Measurements from ENCODE around the gene TSEN2. TPM values are rescaled to one million over a fixed set of nuclear protein-coding genes. Genes with fewer than 3 reads are reported as not detected.

The TSEN2 gene
- polyA plus RNA-seq, 3 donors = 3.2 to 7.3 (median 3.9) TPM

DNA sequence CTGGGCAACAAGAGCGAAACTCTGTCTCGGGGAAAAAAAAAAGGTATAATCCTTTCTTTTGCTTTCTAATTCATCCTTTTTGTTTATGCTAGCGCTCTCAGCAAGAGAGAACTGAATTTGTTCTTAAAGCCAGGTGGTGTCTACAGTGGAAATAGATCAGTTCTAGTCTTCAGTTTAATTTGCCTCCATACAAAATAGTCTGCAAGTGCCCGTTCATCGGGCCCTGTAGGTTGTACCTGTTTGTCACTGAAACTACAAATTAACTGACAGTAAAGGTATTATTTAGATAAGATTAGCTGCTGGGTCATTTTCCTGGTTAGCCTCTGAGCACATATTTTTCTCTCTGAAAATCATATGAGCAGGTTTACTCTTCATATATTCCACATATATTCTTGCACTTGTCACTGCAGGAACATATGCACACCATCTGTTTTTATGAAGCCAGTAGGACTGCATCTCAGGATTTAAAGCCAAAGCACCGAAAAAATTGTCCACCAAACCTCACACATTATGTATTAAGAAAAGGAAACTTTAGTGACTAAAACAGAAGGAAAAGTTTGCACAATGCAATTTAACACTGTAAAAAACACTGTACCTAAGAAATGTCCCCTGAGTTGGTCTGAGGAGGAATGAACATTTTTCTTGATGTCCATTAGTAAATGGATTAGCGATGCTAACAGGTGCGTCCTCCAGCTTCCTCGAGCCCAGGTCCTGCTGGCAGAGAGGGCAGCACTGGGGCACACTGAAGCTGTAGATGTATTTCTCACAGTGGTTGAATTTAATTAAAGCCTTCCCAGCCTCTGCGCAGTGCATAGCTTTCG, 60.6 kb downstream of the TSEN2 start:
- Mint-ChIP-seq H3K4me3 (no peak overlapping the region), H3K4me1 (no peaks in the 10 kb centered on the region), H3K36me3 (peaks cover 0 to 3% of the 10 kb centered on the region in 2 donors), H3K27ac (no peak overlapping the region), H3K27me3 (ENCODE audit: low read depth in 3 of 3) (peaks cover 4 to 5% (median 4%) of the 10 kb centered on the region in 3 donors), H3K9me3 (no peaks in the 10 kb centered on the region)
- no peaks in the 10 kb centered on the region for H3K9me3 ChIP-seq (replicated peaks in 1 of 2; ENCODE audit: control insufficient read depth in 1 of 2, insufficient read depth in 1 of 2, low read length in 2 of 2)
- intact Hi-C loops (cut with micrococcal nuclease) = no loop called here
- H3K27ac ChIP-seq (ENCODE audit: low read depth in 1 of 2, low read length in 2 of 2) = no peak overlapping the region
- no peaks in the 10 kb centered on the region for H3K4me1 ChIP-seq (ENCODE audit: control insufficient read depth in 1 of 2, insufficient read depth in 2 of 2, low read length in 2 of 2)
- H4K20me1 ChIP-seq (ENCODE audit: insufficient read depth, low read length) = no peaks in the 10 kb centered on the region
- TF ChIP-seq, protein P1, sequence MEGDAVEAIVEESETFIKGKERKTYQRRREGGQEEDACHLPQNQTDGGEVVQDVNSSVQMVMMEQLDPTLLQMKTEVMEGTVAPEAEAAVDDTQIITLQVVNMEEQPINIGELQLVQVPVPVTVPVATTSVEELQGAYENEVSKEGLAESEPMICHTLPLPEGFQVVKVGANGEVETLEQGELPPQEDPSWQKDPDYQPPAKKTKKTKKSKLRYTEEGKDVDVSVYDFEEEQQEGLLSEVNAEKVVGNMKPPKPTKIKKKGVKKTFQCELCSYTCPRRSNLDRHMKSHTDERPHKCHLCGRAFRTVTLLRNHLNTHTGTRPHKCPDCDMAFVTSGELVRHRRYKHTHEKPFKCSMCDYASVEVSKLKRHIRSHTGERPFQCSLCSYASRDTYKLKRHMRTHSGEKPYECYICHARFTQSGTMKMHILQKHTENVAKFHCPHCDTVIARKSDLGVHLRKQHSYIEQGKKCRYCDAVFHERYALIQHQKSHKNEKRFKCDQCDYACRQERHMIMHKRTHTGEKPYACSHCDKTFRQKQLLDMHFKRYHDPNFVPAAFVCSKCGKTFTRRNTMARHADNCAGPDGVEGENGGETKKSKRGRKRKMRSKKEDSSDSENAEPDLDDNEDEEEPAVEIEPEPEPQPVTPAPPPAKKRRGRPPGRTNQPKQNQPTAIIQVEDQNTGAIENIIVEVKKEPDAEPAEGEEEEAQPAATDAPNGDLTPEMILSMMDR (IDR thresholded peaks at IDR 0.05) = no peak
- no peak overlapping the region for H2AFZ ChIP-seq (ENCODE audit: insufficient read depth, low read depth, low read length, poor library complexity, severe bottlenecking)
- peaks cover 0 to 4% of the 10 kb centered on the region in 2 donors for H3K36me3 ChIP-seq (replicated peaks in 1 of 2; ENCODE audit: control insufficient read depth in 1 of 2, insufficient read depth in 2 of 2, low read length in 2 of 2)
- H3K27me3 ChIP-seq (ENCODE audit: control insufficient read depth in 2 of 2, insufficient read depth in 2 of 2, low read length in 2 of 2) = no peaks in the 10 kb centered on the region
- no peak overlapping the region for H3K4me2 ChIP-seq (replicated peaks; ENCODE audit: extremely low read depth, low read length, poor library complexity, severe bottlenecking)
- H3K4me3 ChIP-seq (replicated peaks in 1 of 3; ENCODE audit: low read depth in 2 of 3, low read length in 3 of 3) = no peak overlapping the region
- 83% methylated on average over 3 of the region's 11 CpGs for WGBS (ENCODE audit: insufficient coverage)
- H3K9ac ChIP-seq (ENCODE audit: insufficient read depth, low read length, poor library complexity, severe bottlenecking) = no peak overlapping the region
- no peaks in the 10 kb centered on the region for H3K79me2 ChIP-seq (ENCODE audit: insufficient read depth, low read length)
- no peak for DNase-seq

DNA sequence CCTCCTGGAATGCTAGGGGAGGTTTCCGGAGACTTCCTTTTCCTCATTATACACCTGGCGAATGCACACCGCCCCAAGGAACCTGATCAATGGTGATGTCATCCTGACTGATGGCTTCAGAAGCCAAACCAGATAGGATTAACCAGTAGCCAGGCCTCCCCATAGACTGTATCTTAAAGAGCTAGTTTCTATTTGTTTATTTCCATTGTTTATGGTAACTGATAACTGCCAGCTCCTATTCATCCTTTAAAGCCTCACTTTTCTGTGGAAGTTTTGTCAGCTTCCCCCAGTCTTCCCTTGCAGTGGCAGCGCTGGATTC, 61.2 kb downstream of the TSEN2 start, which contains the start of gene MKRN2OS:
Gene MKRN2OS (minus strand): TSS at position 27 of the 319 bp plus-strand sequence. CDS start 35 bp downstream, outside the sequence.
- Histone ChIP-seq H3K36me3 (replicated peaks in 1 of 2; ENCODE audit: control insufficient read depth in 1 of 2, insufficient read depth in 2 of 2, low read length in 2 of 2) (no peaks in the 10 kb centered on the region), H4K20me1 (ENCODE audit: insufficient read depth, low read length) (no peaks in the 10 kb centered on the region), H3K4me3 (replicated peaks in 1 of 3; ENCODE audit: low read depth in 2 of 3, low read length in 3 of 3) (no peak within 1 kb of the TSS), H3K4me1 (ENCODE audit: control insufficient read depth in 1 of 2, insufficient read depth in 2 of 2, low read length in 2 of 2) (no peaks in the 10 kb centered on the region), H3K4me2 (replicated peaks; ENCODE audit: extremely low read depth, low read length, poor library complexity, severe bottlenecking) (no peak within 1 kb of the TSS), H3K27me3 (ENCODE audit: control insufficient read depth in 2 of 2, insufficient read depth in 2 of 2, low read length in 2 of 2) (no peaks in the 10 kb centered on the region), H2AFZ (ENCODE audit: insufficient read depth, low read depth, low read length, poor library complexity, severe bottlenecking) (no peak within 1 kb of the TSS), H3K79me2 (ENCODE audit: insufficient read depth, low read length) (no peaks in the 10 kb centered on the region), H3K9ac (ENCODE audit: insufficient read depth, low read length, poor library complexity, severe bottlenecking) (no peak within 1 kb of the TSS), H3K27ac (ENCODE audit: low read depth in 1 of 2, low read length in 2 of 2) (no peak within 1 kb of the TSS), H3K9me3 (replicated peaks in 1 of 2; ENCODE audit: control insufficient read depth in 1 of 2, insufficient read depth in 1 of 2, low read length in 2 of 2) (no peaks in the 10 kb centered on the region)
- Mint-ChIP-seq H3K4me1 (peaks cover 2% of the 10 kb centered on the region), H3K27ac (no peak within 1 kb of the TSS), H3K27me3 (ENCODE audit: low read depth in 3 of 3) (peaks cover 4 to 8% (median 4%) of the 10 kb centered on the region in 3 donors), H3K4me3 (no peak within 1 kb of the TSS), H3K9me3 (no peaks in the 10 kb centered on the region), H3K36me3 (peaks cover 0 to 3% of the 10 kb centered on the region in 2 donors)
- no CpG with 5 or more reads among the region's 4 CpGs for WGBS (ENCODE audit: insufficient coverage)
- no peak for DNase-seq
- intact Hi-C loops (cut with micrococcal nuclease) = no loop called here
- TF ChIP-seq, protein P1 (IDR thresholded peaks at IDR 0.05) = no peak

Measured in CD14-positive monocyte (primary cell).